ENCODE data around the gene TBCC. TPM values are rescaled to one million over a fixed set of nuclear protein-coding genes. Genes with fewer than 3 reads are reported as not detected.
A peak's percentile ranks its signal among the peaks of the same experiment; 100 is the strongest.

The TBCC gene
- total and polyA plus RNA-seq, 2 of the 8 experiments (the other 6 are each of a cell fraction or from before 2014, with no cell fraction given): 22.7 to 25.5 TPM

DNA sequence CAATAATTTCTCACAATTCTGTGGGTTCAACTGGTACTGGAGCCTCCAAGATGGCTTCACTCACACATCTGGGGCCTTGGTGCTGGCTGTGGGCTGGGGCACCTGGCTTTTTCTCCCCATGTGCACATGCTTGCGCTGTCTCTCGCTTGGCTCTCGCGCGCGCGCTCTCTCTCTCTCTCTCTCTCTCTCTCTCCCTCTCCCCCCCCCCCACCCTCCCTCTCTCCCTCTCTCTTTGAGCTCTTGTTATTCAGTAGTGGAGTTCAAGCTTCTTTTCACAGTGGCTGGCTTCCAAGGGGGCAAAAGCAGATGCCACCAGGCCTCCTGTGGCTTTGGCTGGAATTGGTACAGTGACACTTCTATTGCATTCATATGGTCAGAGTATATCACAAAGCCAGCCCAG, 10.8 kb upstream of the TBCC start:
- no peak for FAIRE-seq
- TF ChIP-seq SAP30 (IDR thresholded peaks at IDR 0.05; ENCODE audit: insufficient read depth, insufficient replicate concordance, low read length) (no peak), PHF8 (conservative IDR thresholded peaks at IDR 0.05; ENCODE audit: low read depth, low read length) (no peak), CREB1 (IDR thresholded peaks at IDR 0.05) (no peak), POLR2A (IDR thresholded peaks at IDR 0.05; ENCODE audit: control extremely low read depth in 1 of 2, low read depth in 2 of 2, low read length in 2 of 2) (no peak), HDAC6 (IDR thresholded peaks at IDR 0.05; ENCODE audit: low read depth, low read length) (no peak), ZNF274 (IDR thresholded peaks at IDR 0.05; ENCODE audit: borderline replicate concordance, extremely low read depth, low read length) (no peak), HDAC2 (IDR thresholded peaks at IDR 0.05; ENCODE audit: borderline replicate concordance in 1 of 2, low read depth in 2 of 2, low read length in 2 of 2) (no peak), RXRA (IDR thresholded peaks at IDR 0.05; ENCODE audit: insufficient read depth, low read depth, low read length) (no peak)
- TF ChIP-seq, protein P1, sequence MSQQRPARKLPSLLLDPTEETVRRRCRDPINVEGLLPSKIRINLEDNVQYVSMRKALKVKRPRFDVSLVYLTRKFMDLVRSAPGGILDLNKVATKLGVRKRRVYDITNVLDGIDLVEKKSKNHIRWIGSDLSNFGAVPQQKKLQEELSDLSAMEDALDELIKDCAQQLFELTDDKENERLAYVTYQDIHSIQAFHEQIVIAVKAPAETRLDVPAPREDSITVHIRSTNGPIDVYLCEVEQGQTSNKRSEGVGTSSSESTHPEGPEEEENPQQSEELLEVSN (IDR thresholded peaks at IDR 0.05): peak; percentile 42; the same call in 1 of the 2 replicates
- TF ChIP-seq, protein P2, sequence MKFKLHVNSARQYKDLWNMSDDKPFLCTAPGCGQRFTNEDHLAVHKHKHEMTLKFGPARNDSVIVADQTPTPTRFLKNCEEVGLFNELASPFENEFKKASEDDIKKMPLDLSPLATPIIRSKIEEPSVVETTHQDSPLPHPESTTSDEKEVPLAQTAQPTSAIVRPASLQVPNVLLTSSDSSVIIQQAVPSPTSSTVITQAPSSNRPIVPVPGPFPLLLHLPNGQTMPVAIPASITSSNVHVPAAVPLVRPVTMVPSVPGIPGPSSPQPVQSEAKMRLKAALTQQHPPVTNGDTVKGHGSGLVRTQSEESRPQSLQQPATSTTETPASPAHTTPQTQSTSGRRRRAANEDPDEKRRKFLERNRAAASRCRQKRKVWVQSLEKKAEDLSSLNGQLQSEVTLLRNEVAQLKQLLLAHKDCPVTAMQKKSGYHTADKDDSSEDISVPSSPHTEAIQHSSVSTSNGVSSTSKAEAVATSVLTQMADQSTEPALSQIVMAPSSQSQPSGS (IDR thresholded peaks at IDR 0.05; ENCODE audit: low read length): no peak

More for the DNA sequence above, 10.8 kb upstream of the TBCC start:
- no peak overlapping the region for H3K14ac ChIP-seq (ENCODE audit: insufficient read length)
- no peaks in the 10 kb centered on the region for H4K20me1 ChIP-seq (replicated peaks in 1 of 2; ENCODE audit: control insufficient read depth in 1 of 2, insufficient read depth in 2 of 2, low read length in 2 of 2)
- H3K27ac ChIP-seq (ENCODE audit: low read depth, low read length): peak overlapping the region; percentile 56; the same call in 1 of the 2 replicates
- H2BK5ac ChIP-seq (ENCODE audit: low read depth, low read length): no peak overlapping the region; the same call in 1 of the 2 replicates
- H2BK120ac ChIP-seq (replicated peaks; ENCODE audit: low read depth, low read length): peak overlapping the region; percentile 52
- H2AK5ac ChIP-seq (ENCODE audit: low read depth, low read length): no peak overlapping the region
- H3K79me1 ChIP-seq (ENCODE audit: low read depth, low read length): no peaks in the 10 kb centered on the region; the same call in 1 of the 2 replicates
- no CpG with 5 or more reads among the region's 7 CpGs for WGBS, 2 experiments (ENCODE audit: extremely low coverage in 1 of 2, insufficient coverage in 1 of 2, insufficient read length in 1 of 2, insufficient replicate concordance in 2 of 2, low coverage in 1 of 2, low lambda C conversion rate in 2 of 2, missing lambda C conversion rate in 1 of 2)
- H2BK15ac ChIP-seq (ENCODE audit: low read length): no peak overlapping the region
- H2AFZ ChIP-seq (ENCODE audit: low read length): no peak overlapping the region
- no peak overlapping the region for H4K8ac ChIP-seq (ENCODE audit: extremely low read depth, insufficient read depth, low read length)
- ChIA-PET POLR2A (ENCODE audit: partially characterized antibody) (interaction anchor here (0.6 to 17.0 kb wide), 9 partner anchors 10 to 462 kb away, joined by 3 to 277 read pairs (median 4); partner anchors contain the start of genes BICRAL, RPL7L1 and TBCC), CTCF (ENCODE audit: partially characterized antibody) (interaction anchor here (0.7 to 2.0 kb wide), 3 partner anchors 25 to 64 kb away, joined by 3 to 7 read pairs (median 3); partner anchors contain the start of gene BICRAL)
- peaks cover 0 to 2% (median 0%) of the 10 kb centered on the region in 4 experiments; a peak in 1 of 7 replicates for H3K27me3 ChIP-seq (replicated peaks in 1 of 4; ENCODE audit: control insufficient read depth in 3 of 4, extremely low read depth in 1 of 4, insufficient read depth in 3 of 4, low read length in 3 of 4)
- H2BK12ac ChIP-seq (ENCODE audit: low read depth, low read length): peak overlapping the region; percentile 18; the same call in 1 of the 2 replicates
- H3K23me2 ChIP-seq (ENCODE audit: low read depth, low read length): no peaks in the 10 kb centered on the region
- H3K18ac ChIP-seq (ENCODE audit: extremely low read depth, low read length): 0 out of 2 replicates have a peak overlapping the region, but pooled peaks have one; percentile 24
- no peak overlapping the region for H4K5ac ChIP-seq (ENCODE audit: insufficient read length, low read depth, low read length)
- H3K9ac ChIP-seq (replicated peaks in 1 of 4; ENCODE audit: extremely low read depth in 1 of 4, low read depth in 3 of 4, low read length in 3 of 4): peak overlapping the region in 1 of 4 experiments; percentile 47; a peak in 2 of 7 replicates
- H4K91ac ChIP-seq (replicated peaks; ENCODE audit: insufficient read length, low read length): no peak overlapping the region
- H3K23ac ChIP-seq (ENCODE audit: insufficient read length): no peak overlapping the region
- H3K4me3 ChIP-seq (ENCODE audit: extremely low read depth in 1 of 4, insufficient read depth in 2 of 4, low read depth in 3 of 4, low read length in 4 of 4): peak overlapping the region in 1 of 4 experiments; percentile 37; a peak in 1 of 8 replicates
- peaks cover 0 to 7% of the 10 kb centered on the region in 2 experiments; a peak in 1 of 4 replicates for H3K79me2 ChIP-seq (ENCODE audit: control insufficient read depth in 1 of 2, insufficient read depth in 2 of 2, low read length in 2 of 2)
- peak overlapping the region; percentile 49 to 56 for H3K4me2 ChIP-seq (ENCODE audit: insufficient read depth in 1 of 2, low read depth in 2 of 2, low read length in 2 of 2)
- H3K4ac ChIP-seq (replicated peaks; ENCODE audit: insufficient read length, low read depth, low read length): no peak overlapping the region
- peaks cover 1 to 20% (median 16%) of the 10 kb centered on the region in 4 experiments for H3K4me1 ChIP-seq (replicated peaks in 1 of 4; ENCODE audit: control insufficient read depth in 3 of 4, insufficient read depth in 4 of 4, low read length in 3 of 4)
- no peak overlapping the region for H3K56ac ChIP-seq (replicated peaks; ENCODE audit: insufficient read length, low read depth, low read length)
- no peak overlapping the region for H2BK20ac ChIP-seq (ENCODE audit: low read length)
- H3K36me3 ChIP-seq (ENCODE audit: control insufficient read depth in 2 of 4, insufficient read depth in 4 of 4, low read length in 3 of 4): no peaks in the 10 kb centered on the region; a peak in 1 of 8 replicates
- DNase-seq (ENCODE audit: low read depth in 1 of 2, low spot score in 2 of 2): peak in 1 of 2 experiments; percentile 58
- no peaks in the 10 kb centered on the region for H3K9me3 ChIP-seq (ENCODE audit: insufficient read depth in 2 of 2, low read depth in 1 of 2, low read length in 1 of 2)
